ENCODE measurements around the gene LDLR. TPM values are rescaled to one million over a fixed set of nuclear protein-coding genes. Genes with fewer than 3 reads are reported as not detected.
"Not testable (repeated sequence)": the region's sequence is repeated elsewhere in the genome, so short reads cannot be mapped to it uniquely, and the experiment has no call there.

The LDLR gene
- total RNA-seq, 4 donors from 2014 or later = 22.6 to 45.6 (median 35.7) TPM

DNA sequence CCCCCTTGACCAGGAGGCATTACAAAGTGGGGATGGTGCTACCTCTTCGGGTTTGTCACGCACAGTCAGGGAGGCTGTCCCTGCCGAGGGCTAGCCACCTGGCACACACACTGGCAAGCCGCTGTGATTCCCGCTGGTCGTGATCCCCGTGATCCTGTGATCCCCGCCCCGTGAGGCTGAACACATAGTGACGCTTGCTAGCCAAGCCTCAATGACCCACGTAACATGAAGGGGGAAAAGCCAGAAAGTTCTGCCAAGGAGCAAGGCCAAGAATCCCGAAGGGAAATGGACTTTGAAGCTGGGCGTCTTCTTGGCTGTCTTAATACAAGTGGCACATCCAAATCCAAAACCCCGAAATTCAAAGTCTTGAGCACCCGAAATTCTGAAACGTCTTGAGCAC is 13.7 kb downstream of the LDLR start:
- H3K27me3 ChIP-seq = no peaks in the 10 kb centered on the region
- peaks cover 0 to 87% (median 0%) of the 10 kb centered on the region in 3 donors for H3K36me3 ChIP-seq
- no peak overlapping the region for H3K27ac ChIP-seq
- no peaks in the 10 kb centered on the region for H3K4me1 ChIP-seq
- H3K4me3 ChIP-seq = no peak overlapping the region
- H3K9me3 ChIP-seq = no peaks in the 10 kb centered on the region
- 86 to 92% methylated on average over 15 to 16 of the region's 16 CpGs for WGBS, 2 donors
- no peak for DNase-seq (ENCODE audit: low spot score in 2 of 2)
- TF ChIP-seq POLR2A (IDR thresholded peaks at IDR 0.05) (no peak), EP300 (IDR thresholded peaks at IDR 0.05) (no peak)
- TF ChIP-seq, protein P1, sequence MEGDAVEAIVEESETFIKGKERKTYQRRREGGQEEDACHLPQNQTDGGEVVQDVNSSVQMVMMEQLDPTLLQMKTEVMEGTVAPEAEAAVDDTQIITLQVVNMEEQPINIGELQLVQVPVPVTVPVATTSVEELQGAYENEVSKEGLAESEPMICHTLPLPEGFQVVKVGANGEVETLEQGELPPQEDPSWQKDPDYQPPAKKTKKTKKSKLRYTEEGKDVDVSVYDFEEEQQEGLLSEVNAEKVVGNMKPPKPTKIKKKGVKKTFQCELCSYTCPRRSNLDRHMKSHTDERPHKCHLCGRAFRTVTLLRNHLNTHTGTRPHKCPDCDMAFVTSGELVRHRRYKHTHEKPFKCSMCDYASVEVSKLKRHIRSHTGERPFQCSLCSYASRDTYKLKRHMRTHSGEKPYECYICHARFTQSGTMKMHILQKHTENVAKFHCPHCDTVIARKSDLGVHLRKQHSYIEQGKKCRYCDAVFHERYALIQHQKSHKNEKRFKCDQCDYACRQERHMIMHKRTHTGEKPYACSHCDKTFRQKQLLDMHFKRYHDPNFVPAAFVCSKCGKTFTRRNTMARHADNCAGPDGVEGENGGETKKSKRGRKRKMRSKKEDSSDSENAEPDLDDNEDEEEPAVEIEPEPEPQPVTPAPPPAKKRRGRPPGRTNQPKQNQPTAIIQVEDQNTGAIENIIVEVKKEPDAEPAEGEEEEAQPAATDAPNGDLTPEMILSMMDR (IDR thresholded peaks at IDR 0.05) = no peak

DNA sequence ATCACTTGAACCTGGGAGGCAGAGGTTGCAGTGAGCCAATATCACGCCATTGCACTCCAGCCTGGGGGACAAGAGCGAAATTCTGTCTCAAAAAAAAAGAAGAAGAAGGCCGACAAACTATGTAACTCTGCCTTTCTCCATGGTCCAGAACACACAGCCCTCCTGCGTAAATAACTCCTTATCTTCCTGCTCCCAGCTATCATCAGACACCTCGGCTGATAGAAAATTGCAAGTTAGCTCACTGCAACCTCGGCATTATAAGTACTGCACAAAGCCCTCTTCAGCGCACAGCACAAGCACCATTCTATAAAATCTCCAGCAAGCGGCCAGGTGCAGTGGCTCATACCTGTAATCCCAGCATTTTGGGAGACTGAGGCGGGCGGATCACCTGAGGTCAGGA is 14.4 kb downstream of the LDLR start:
- not testable (repeated sequence) for DNase-seq (ENCODE audit: low spot score in 2 of 2); H3K27ac ChIP-seq; H3K4me1 ChIP-seq; H3K4me3 ChIP-seq; H3K27me3 ChIP-seq; H3K9me3 ChIP-seq
- 90 to 92% methylated on average over 10 of the region's 10 CpGs for WGBS, 2 donors
- H3K36me3 ChIP-seq = peaks cover 0 to 94% (median 4%) of the 10 kb centered on the region in 3 donors

- no peak overlapping the region for H3K27ac ChIP-seq
- H3K27me3 ChIP-seq = no peaks in the 10 kb centered on the region
- 85 to 93% methylated on average over 19 to 36 of the region's 36 CpGs for WGBS, 2 donors
- no peak overlapping the region for H3K4me3 ChIP-seq
- H3K36me3 ChIP-seq = peaks cover 0 to 100% (median 8%) of the 10 kb centered on the region in 3 donors
- TF ChIP-seq, protein P1 (IDR thresholded peaks at IDR 0.05) = no peak
- TF ChIP-seq EP300 (IDR thresholded peaks at IDR 0.05) = no peak
- no peak for TF ChIP-seq POLR2A (IDR thresholded peaks at IDR 0.05)
- no peaks in the 10 kb centered on the region for H3K9me3 ChIP-seq
- H3K4me1 ChIP-seq = no peaks in the 10 kb centered on the region
- no peak for DNase-seq (ENCODE audit: low spot score in 2 of 2)
These were observed 15.9 kb downstream of the LDLR start for GRCh38 chr19:11105014-11105636.

- Histone ChIP-seq H3K27ac (no peak overlapping the region), H3K9me3 (no peaks in the 10 kb centered on the region), H3K36me3 (peaks cover 0 to 100% (median 8%) of the 10 kb centered on the region in 3 donors), H3K27me3 (no peaks in the 10 kb centered on the region), H3K4me1 (no peaks in the 10 kb centered on the region), H3K4me3 (no peak overlapping the region)
- no peak for DNase-seq (ENCODE audit: low spot score in 2 of 2)
- TF ChIP-seq EP300 (IDR thresholded peaks at IDR 0.05) = no peak
- no peak for TF ChIP-seq POLR2A (IDR thresholded peaks at IDR 0.05)
- TF ChIP-seq, protein P1 (IDR thresholded peaks at IDR 0.05) = no peak
- WGBS, 2 donors = 79 to 88% methylated on average over 13 of the region's 13 CpGs
These were observed 17.2 kb downstream of the LDLR start for GRCh38 chr19:11106477-11106876.

- 83 to 86% methylated on average over 6 of the region's 6 CpGs for WGBS, 2 donors
- H3K4me3 ChIP-seq = no peak overlapping the region
- no peaks in the 10 kb centered on the region for H3K4me1 ChIP-seq
- H3K36me3 ChIP-seq = peaks cover 0 to 100% (median 15%) of the 10 kb centered on the region in 3 donors
- no peak overlapping the region for H3K27ac ChIP-seq
- no peaks in the 10 kb centered on the region for H3K9me3 ChIP-seq
- no peaks in the 10 kb centered on the region for H3K27me3 ChIP-seq
- TF ChIP-seq, protein P1 (IDR thresholded peaks at IDR 0.05) = no peak
- TF ChIP-seq POLR2A (IDR thresholded peaks at IDR 0.05) (no peak), EP300 (IDR thresholded peaks at IDR 0.05) (no peak)
- DNase-seq (ENCODE audit: low spot score in 2 of 2) = no peak
These were observed 19.5 kb downstream of the LDLR start for GRCh38 chr19:11108746-11109145.

Data from tibial nerve (tissue), 4 donors.